Lung (tissue), 12 donors: ENCODE measurements around the gene FCER2. TPM values are rescaled to one million over a fixed set of nuclear protein-coding genes. Genes with fewer than 3 reads are reported as not detected.

Source experiments
- ATAC-seq: fragments of 200-7000 bp; cut with Tn5 transposase; one replicate; pipeline ENCODE4 v1.9.1; 2020; ENCODE audit warnings: moderate number of reproducible peaks; ENCODE audit not compliant: insufficient read depth, low FRiP score
- DNase-seq, 3 donors: peaks; one replicate each; pipeline ENCODE4 v3.0.0-alpha.2; 2013 to 2017
- H3K27ac ChIP-seq, 2 donors: one replicate each; pipeline ENCODE4 v1.5.1; 2013; ENCODE audit warnings: mild to moderate bottlenecking in 2 of 2, moderate library complexity in 2 of 2, control low read depth in 1 of 2, inconsistent platforms in 1 of 2, low read depth in 1 of 2, low read length in 1 of 2
- H3K27me3 ChIP-seq, 3 donors: one replicate each; pipeline ENCODE4 v1.5.1; 2013; ENCODE audit warnings: low read length in 2 of 3; ENCODE audit not compliant: control insufficient read depth in 3 of 3, insufficient read depth in 3 of 3
- H3K36me3 ChIP-seq, 4 donors: one replicate each; pipeline ENCODE4 v1.5.1; 2013; ENCODE audit warnings: low read length in 4 of 4, mild to moderate bottlenecking in 1 of 4, moderate library complexity in 1 of 4; ENCODE audit not compliant: control insufficient read depth in 4 of 4, insufficient read depth in 4 of 4
- H3K4me1 ChIP-seq, 5 donors: one replicate each; pipeline ENCODE4 v1.5.1; 2013; ENCODE audit warnings: low read length in 5 of 5, mild to moderate bottlenecking in 2 of 5, moderate library complexity in 1 of 5; ENCODE audit not compliant: control insufficient read depth in 5 of 5, insufficient read depth in 5 of 5
- H3K4me3 ChIP-seq: one replicate; pipeline ENCODE4 v1.5.1; 2013; ENCODE audit warnings: mild to moderate bottlenecking, control low read depth, moderate library complexity
- H3K9ac ChIP-seq, 2 donors: one replicate each; pipeline ENCODE4 v1.5.1; 2013; ENCODE audit warnings: low read length in 2 of 2, control low read depth in 1 of 2; ENCODE audit not compliant: insufficient read depth in 1 of 2
- H3K9me3 ChIP-seq, 4 donors: one replicate each; pipeline ENCODE4 v1.5.1; 2013; ENCODE audit warnings: low read length in 3 of 4, mild to moderate bottlenecking in 1 of 4, moderate library complexity in 1 of 4; ENCODE audit not compliant: control insufficient read depth in 4 of 4, insufficient read depth in 3 of 4
- CTCF ChIP-seq: IDR thresholded peaks from 2 replicates; pipeline ENCODE4 v1.5.1; 2012; ENCODE audit warnings: mild to moderate bottlenecking; ENCODE audit errors: control extremely low read depth, extremely low read depth
- WGBS, 2 donors: extraction: QIAGEN DNeasy Blood & Tissue Kit; methylation state at CpG; one replicate each; pipeline ENCODE4 v1.1.7; 2013; 5-methylcytosine and 5-hydroxymethylcytosine counted together
- polyA plus RNA-seq, 2 donors: library from polyadenylated mRNA; stranded (reverse); fragments of 200-250 nt; gene quantifications; one replicate each; pipeline ENCODE4 v1.2.1, GENCODE V29; 2013
- total RNA-seq, 2 donors: library from RNA; depleted of rRNA in 1 of 2; stranded (reverse); fragments of >200 nt in 1 of 2; gene quantifications; one replicate each; pipeline ENCODE4 v1.2.1, GENCODE V29; 2014 to 2021
- donor health status: control.
- donor health status: control.
- donor health status: Bipolar disorder and iron deficiency.
- donor health status: healthy.
- donor health status: DM: yes; HTN: yes; CAD: no.

The FCER2 gene
- total and polyA plus RNA-seq, 4 donors = 0.37 to 1.2 (median 0.45) TPM

DNA sequence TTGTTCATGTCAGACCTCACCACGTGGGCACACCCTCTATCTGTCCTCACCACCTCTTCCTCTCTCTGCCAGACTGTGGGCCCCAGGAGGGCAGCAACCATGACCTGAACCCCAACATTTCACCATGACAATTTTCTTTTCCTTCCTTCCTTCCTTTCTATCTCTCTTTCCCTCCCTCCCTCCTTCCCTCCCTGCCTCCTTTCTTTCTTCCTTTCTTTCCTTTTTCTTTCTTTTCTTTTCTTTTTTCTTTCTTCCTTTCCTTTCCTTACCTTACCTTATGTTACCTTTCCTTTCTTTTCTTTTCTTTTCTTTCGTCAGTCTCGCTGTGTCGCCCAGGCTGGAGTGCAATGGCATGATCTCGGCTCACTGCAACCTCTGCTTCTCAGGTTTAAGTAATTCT, 8.7 kb upstream of the FCER2 start:
- WGBS, 2 donors = 70 to 80% methylated on average over 5 of the region's 5 CpGs
- no peaks in the 10 kb centered on the region for H3K36me3 ChIP-seq
- no peak overlapping the region for H3K27ac ChIP-seq
- H3K9me3 ChIP-seq = no peaks in the 10 kb centered on the region
- H3K27me3 ChIP-seq = peaks cover 0 to 2% (median 0%) of the 10 kb centered on the region in 3 donors
- ATAC-seq (no peak), DNase-seq (no peak)
- peaks cover 0 to 8% (median 0%) of the 10 kb centered on the region in 5 donors for H3K4me1 ChIP-seq
- H3K9ac ChIP-seq = no peak overlapping the region
- no peak overlapping the region for H3K4me3 ChIP-seq
- TF ChIP-seq CTCF = no peak

GRCh38 chr19:7709932-7710460, 8.1 kb upstream of the FCER2 start:
- H3K9ac ChIP-seq = no peak overlapping the region
- DNase-seq = no peak
- no peaks in the 10 kb centered on the region for H3K36me3 ChIP-seq
- H3K4me1 ChIP-seq = peaks cover 0 to 8% (median 0%) of the 10 kb centered on the region in 5 donors
- no peak for TF ChIP-seq CTCF
- no peaks in the 10 kb centered on the region for H3K9me3 ChIP-seq
- WGBS, 2 donors = 85% methylated on average over 10 of the region's 10 CpGs
- no peak for ATAC-seq
- no peak overlapping the region for H3K27ac ChIP-seq
- peaks cover 0 to 2% (median 0%) of the 10 kb centered on the region in 3 donors for H3K27me3 ChIP-seq
- H3K4me3 ChIP-seq = no peak overlapping the region

- Histone ChIP-seq H3K9ac (no peak overlapping the region), H3K27me3 (peaks cover 0 to 2% (median 0%) of the 10 kb centered on the region in 3 donors), H3K36me3 (no peaks in the 10 kb centered on the region), H3K9me3 (no peaks in the 10 kb centered on the region), H3K4me3 (no peak overlapping the region), H3K27ac (peak overlapping the region in 1 of 2 donors; percentile 13), H3K4me1 (peaks cover 0 to 8% (median 0%) of the 10 kb centered on the region in 5 donors)
- TF ChIP-seq CTCF = no peak
- DNase-seq (peak in 2 of 3 donors; percentile 18 to 38), ATAC-seq (no peak)
- 45 to 51% methylated on average over 8 of the region's 8 CpGs for WGBS, 2 donors
Measured at GRCh38 chr19:7706955-7707456, 5.1 kb upstream of the FCER2 start.
